ENCODE measurements around the gene SMG1.

SMG1 gene

GRCh38 chr16:18852647-18853046 is 73.6 kb downstream of the SMG1 start:
- DNase-seq (ENCODE audit: low spot score) = no peak

- no peak for DNase-seq (ENCODE audit: low spot score)
These were observed 79.8 kb downstream of the SMG1 start for GRCh38 chr16:18846416-18846815.

GRCh38 chr16:18842565-18842964 is 83.6 kb downstream of the SMG1 start:
- no peak for DNase-seq (ENCODE audit: low spot score)

GRCh38 chr16:18841833-18842525 is 84.2 kb downstream of the SMG1 start:
- DNase-seq (ENCODE audit: low spot score) = no peak

- no peak for DNase-seq (ENCODE audit: low spot score)
These were observed 86.7 kb downstream of the SMG1 start for GRCh38 chr16:18839555-18839954.

GRCh38 chr16:18836702-18837101 is 89.5 kb downstream of the SMG1 start:
- no peak for DNase-seq (ENCODE audit: low spot score)

GRCh38 chr16:18834864-18835263 is 91.3 kb downstream of the SMG1 start:
- no peak for DNase-seq (ENCODE audit: low spot score)

GRCh38 chr16:18833707-18834505 is 92.3 kb downstream of the SMG1 start:
- no peak for DNase-seq (ENCODE audit: low spot score)

GRCh38 chr16:18832613-18833012 is 93.6 kb downstream of the SMG1 start:
- DNase-seq (ENCODE audit: low spot score) = no peak

GRCh38 chr16:18832006-18832405 is 94.2 kb downstream of the SMG1 start:
- DNase-seq (ENCODE audit: low spot score) = no peak

- no peak for DNase-seq (ENCODE audit: low spot score)
These were observed 97.0 kb downstream of the SMG1 start for GRCh38 chr16:18829251-18829650.

GRCh38 chr16:18827890-18828289 is 98.3 kb downstream of the SMG1 start:
- no peak for DNase-seq (ENCODE audit: low spot score)

- DNase-seq (ENCODE audit: low spot score) = no peak
These were observed 109.9 kb downstream of the SMG1 start for GRCh38 chr16:18816286-18816685.

- no peak for DNase-seq (ENCODE audit: low spot score)
These were observed 114.3 kb downstream of the SMG1 start for GRCh38 chr16:18811925-18812324.

GRCh38 chr16:18809165-18809564 is 117.0 kb downstream of the SMG1 start:
- DNase-seq (ENCODE audit: low spot score) = no peak

- no peak for DNase-seq (ENCODE audit: low spot score)
These were observed 120.9 kb downstream of the SMG1 start for GRCh38 chr16:18805257-18805773.

GRCh38 chr16:18804540-18804939 is 121.7 kb downstream of the SMG1 start:
- no peak for DNase-seq (ENCODE audit: low spot score)

GRCh38 chr16:18803569-18804462 is 122.4 kb downstream of the SMG1 start:
- no peak for DNase-seq (ENCODE audit: low spot score)

- DNase-seq (ENCODE audit: low spot score) = no peak
These were observed 123.4 kb downstream of the SMG1 start for GRCh38 chr16:18802767-18803343.

GRCh38 chr16:18801145-18801972 is 124.8 kb downstream of the SMG1 start, which contains the start of gene ARL6IP1:
ARL6IP1 (minus strand) TSS chr16:18801549; CDS start chr16:18801466, 83 bp downstream.
- peak; percentile 100 for DNase-seq (ENCODE audit: low spot score)

GRCh38 chr16:18800775-18801144 is 125.4 kb downstream of the SMG1 start:
- peak; percentile 26 for DNase-seq (ENCODE audit: low spot score)
